ENCODE data around the gene NLRC3.
"Not testable (repeated sequence)": the region's sequence is repeated elsewhere in the genome, so short reads cannot be mapped to it uniquely, and the experiment has no call there.

NLRC3 gene

GRCh38 chr16:3513892-3514583, 63.2 kb downstream of the NLRC3 start:
- no peak for DNase-seq (ENCODE audit: low spot score)

- no peak for DNase-seq (ENCODE audit: low spot score)
Observed at GRCh38 chr16:3511286-3512180, 65.7 kb downstream of the NLRC3 start.

- no peak for DNase-seq (ENCODE audit: low spot score)
Observed at GRCh38 chr16:3510416-3510815, 66.8 kb downstream of the NLRC3 start.

- no peak for DNase-seq (ENCODE audit: low spot score)
Observed at GRCh38 chr16:3509470-3509928, 67.7 kb downstream of the NLRC3 start.

- DNase-seq (ENCODE audit: low spot score) = no peak
Observed at GRCh38 chr16:3508736-3509135, 68.5 kb downstream of the NLRC3 start.

- DNase-seq (ENCODE audit: low spot score) = no peak
Observed at GRCh38 chr16:3503523-3503922, 73.7 kb downstream of the NLRC3 start.

- no peak for DNase-seq (ENCODE audit: low spot score)
Observed at GRCh38 chr16:3501783-3502400, 75.3 kb downstream of the NLRC3 start.

- DNase-seq (ENCODE audit: low spot score) = not testable (repeated sequence)
Observed at GRCh38 chr16:3501412-3501761, 75.8 kb downstream of the NLRC3 start.

- DNase-seq (ENCODE audit: low spot score) = no peak
Observed at GRCh38 chr16:3498988-3499387, 78.2 kb downstream of the NLRC3 start.

GRCh38 chr16:3497771-3498170, 79.4 kb downstream of the NLRC3 start:
- no peak for DNase-seq (ENCODE audit: low spot score)

- DNase-seq (ENCODE audit: low spot score) = no peak
Observed at GRCh38 chr16:3496386-3496785, 80.8 kb downstream of the NLRC3 start.

GRCh38 chr16:3495176-3495575, 82.0 kb downstream of the NLRC3 start, which contains the start of gene C16orf90:
C16orf90 (minus strand) TSS chr16:3495489; CDS start chr16:3495421, 68 bp downstream.
- no peak for DNase-seq (ENCODE audit: low spot score)

- DNase-seq (ENCODE audit: low spot score) = no peak
Observed at GRCh38 chr16:3494386-3494973, 82.7 kb downstream of the NLRC3 start.

- no peak for DNase-seq (ENCODE audit: low spot score)
Observed at GRCh38 chr16:3492356-3492755, 84.8 kb downstream of the NLRC3 start.

GRCh38 chr16:3490911-3491629, 86.1 kb downstream of the NLRC3 start:
- DNase-seq (ENCODE audit: low spot score) = no peak

Data from hematopoietic multipotent progenitor cell treated with erythropoietin and hydrocortisone succinate and interleukin-3 and kit ligand, for 17 days (in vitro differentiated cells).